GM23248 (cell line): Measurements from ENCODE around the gene KCNIP1. TPM values are rescaled to one million over a fixed set of nuclear protein-coding genes. Genes with fewer than 3 reads are reported as not detected.

Experiments
- DNase-seq: peaks from one replicate; pipeline ENCODE4 v3.0.0-alpha.2; 2015
- H2AFZ ChIP-seq: fragments of 200-600 bp; sonication (generic); 2 replicates; pipeline ENCODE4 v1.6.1; 2016; ENCODE audit warnings: antibody characterized with exemption
- H3F3A ChIP-seq: fragments of 200-600 bp; sonication (generic); 2 replicates; pipeline ENCODE4 v1.6.1; 2016; ENCODE audit warnings: mild to moderate bottlenecking, antibody characterized with exemption, mixed run types; ENCODE audit not compliant: insufficient read depth
- H3K27ac ChIP-seq: fragments of 200-600 bp; sonication (generic); 2 replicates; pipeline ENCODE4 v1.5.1; 2016; ENCODE audit warnings: mild to moderate bottlenecking
- H3K27me3 ChIP-seq: fragments of 200-600 bp; sonication (generic); replicated peaks from 2 replicates; pipeline ENCODE4 v1.6.1; 2016; ENCODE audit warnings: mild to moderate bottlenecking; ENCODE audit not compliant: insufficient read depth
- H3K36me3 ChIP-seq: fragments of 200-600 bp; sonication (generic); 2 replicates; pipeline ENCODE4 v1.6.1; 2016; ENCODE audit warnings: low read depth, mild to moderate bottlenecking
- H3K4me1 ChIP-seq: fragments of 200-600 bp; sonication (generic); 2 replicates; pipeline ENCODE4 v1.6.1; 2016; ENCODE audit warnings: mild to moderate bottlenecking; ENCODE audit not compliant: insufficient read depth
- H3K4me2 ChIP-seq: fragments of 200-600 bp; sonication (generic); one replicate; pipeline ENCODE4 v1.6.1; 2016; ENCODE audit warnings: mild to moderate bottlenecking; ENCODE audit not compliant: unreplicated experiment
- H3K4me3 ChIP-seq: fragments of 200-600 bp; sonication (generic); 2 replicates; pipeline ENCODE4 v1.5.1; 2016; ENCODE audit warnings: mild to moderate bottlenecking
- H3K79me2 ChIP-seq: fragments of 200-600 bp; sonication (generic); 2 replicates; pipeline ENCODE4 v1.6.1; 2016; ENCODE audit warnings: mild to moderate bottlenecking; ENCODE audit not compliant: insufficient read depth
- H3K9ac ChIP-seq: fragments of 200-600 bp; sonication (generic); 2 replicates; pipeline ENCODE4 v1.6.1; 2016; ENCODE audit warnings: mild to moderate bottlenecking
- H3K9me2 ChIP-seq: fragments of 200-600 bp; sonication (generic); 2 replicates; pipeline ENCODE4 v1.6.1; 2016; ENCODE audit warnings: mixed run types, mild to moderate bottlenecking, moderate library complexity; ENCODE audit not compliant: insufficient read depth
- H3K9me3 ChIP-seq: fragments of 200-600 bp; sonication (generic); one replicate; pipeline ENCODE4 v1.6.1; 2017; ENCODE audit warnings: low read depth
- H4K20me1 ChIP-seq: fragments of 200-600 bp; sonication (generic); 2 replicates; pipeline ENCODE4 v1.6.0; 2016; ENCODE audit not compliant: insufficient read depth
- EZH2 ChIP-seq: fragments of 200-600 bp; sonication (generic); IDR thresholded peaks from 2 replicates; pipeline ENCODE4 v1.6.1; 2018; ENCODE audit warnings: antibody characterized with exemption, mild to moderate bottlenecking; ENCODE audit not compliant: insufficient read depth, poor library complexity, severe bottlenecking
- EZH2phosphoT487 ChIP-seq: fragments of 200-600 bp; sonication (generic); IDR thresholded peaks from 2 replicates; pipeline ENCODE4 v1.6.1; 2018; ENCODE audit warnings: antibody characterized with exemption, moderate library complexity, mild to moderate bottlenecking, low read depth; ENCODE audit not compliant: insufficient read depth
- WGBS, 2 experiments: methylation state at CpG; one replicate each; pipeline ENCODE4 v1.1.6; 2015 to 2017; ENCODE audit warnings: low lambda C conversion rate in 2 of 2, low coverage in 1 of 2; ENCODE audit errors: missing lambda C conversion rate in 2 of 2; 5-methylcytosine and 5-hydroxymethylcytosine counted together
- in situ Hi-C: fragments of 300-500 bp; cut with MboI; formaldehyde crosslinking; loops from 2 replicates; pipeline ENCODE4 v1.15.0; 2020
- polyA plus RNA-seq: library from polyadenylated mRNA; unstranded; fragments of >200 nt; fragmentation: Nextera tagmentation; extraction: Ambion mirVana; gene quantifications from 2 replicates; pipeline ENCODE4 v1.2.1, GENCODE V29; 2016
- total RNA-seq: library from RNA; depleted of rRNA; stranded (reverse); fragments of >200 nt; shearing (Covaris generic); gene quantifications from 2 replicates; pipeline ENCODE4 v1.2.3, GENCODE V29; 2014

The KCNIP1 gene
- total and polyA plus RNA-seq, 2 experiments from 2014 or later: not detected

- Histone ChIP-seq H3K4me2 (no peak overlapping the region), H3K9me2 (no peaks in the 10 kb centered on the region), H3K27me3 (no peaks in the 10 kb centered on the region; the same call in 1 of the 2 replicates), H3K79me2 (no peaks in the 10 kb centered on the region), H3F3A (no peaks in the 10 kb centered on the region), H3K4me3 (no peak overlapping the region), H3K4me1 (no peaks in the 10 kb centered on the region), H2AFZ (no peak overlapping the region), H3K9me3 (no peaks in the 10 kb centered on the region), H3K36me3 (no peaks in the 10 kb centered on the region), H3K9ac (no peak overlapping the region), H3K27ac (no peak overlapping the region), H4K20me1 (no peaks in the 10 kb centered on the region)
- DNase-seq: no peak
- WGBS, 2 experiments: 22 to 30% methylated on average over 3 of the region's 3 CpGs
- TF ChIP-seq EZH2 (no peak), EZH2phosphoT487 (no peak)
- in situ Hi-C loops: no loop called here
These were observed 235.0 kb downstream of the KCNIP1 start for GRCh38 chr5:170738840-170739239.

GRCh38 chr5:170739446-170739845 lies 235.6 kb downstream of the KCNIP1 start:
- no peak overlapping the region for H3K4me3 ChIP-seq
- H3K27ac ChIP-seq: no peak overlapping the region
- H3K27me3 ChIP-seq: no peaks in the 10 kb centered on the region; the same call in 1 of the 2 replicates
- in situ Hi-C loops: no loop called here
- TF ChIP-seq EZH2phosphoT487 (no peak), EZH2 (no peak)
- H3K79me2 ChIP-seq: no peaks in the 10 kb centered on the region
- WGBS, 2 experiments: 70 to 71% methylated on average over 4 of the region's 4 CpGs
- no peak overlapping the region for H2AFZ ChIP-seq
- no peaks in the 10 kb centered on the region for H3K9me2 ChIP-seq
- H3K9me3 ChIP-seq: no peaks in the 10 kb centered on the region
- H3K4me2 ChIP-seq: no peak overlapping the region
- H3K36me3 ChIP-seq: no peaks in the 10 kb centered on the region
- H3K9ac ChIP-seq: no peak overlapping the region
- no peaks in the 10 kb centered on the region for H3F3A ChIP-seq
- no peaks in the 10 kb centered on the region for H3K4me1 ChIP-seq
- no peaks in the 10 kb centered on the region for H4K20me1 ChIP-seq
- no peak for DNase-seq

- H3K9me2 ChIP-seq: no peaks in the 10 kb centered on the region
- in situ Hi-C loops: loop anchor here (10.0 kb wide), 1 partner anchor 604 kb away; no protein-coding TSS in a partner anchor
- H3K36me3 ChIP-seq: no peaks in the 10 kb centered on the region
- no peaks in the 10 kb centered on the region for H3F3A ChIP-seq
- 71 to 77% methylated on average over 3 of the region's 3 CpGs for WGBS, 2 experiments
- H2AFZ ChIP-seq: no peak overlapping the region
- H3K4me1 ChIP-seq: no peaks in the 10 kb centered on the region; the same call in 1 of the 2 replicates
- no peaks in the 10 kb centered on the region for H3K9me3 ChIP-seq
- TF ChIP-seq EZH2phosphoT487 (no peak), EZH2 (no peak)
- 0 out of 2 replicates have a peak, but pooled peaks cover 3% of the 10 kb centered on the region for H3K27me3 ChIP-seq
- H3K9ac ChIP-seq: no peak overlapping the region
- no peaks in the 10 kb centered on the region for H3K79me2 ChIP-seq
- no peak overlapping the region for H3K4me2 ChIP-seq
- no peaks in the 10 kb centered on the region for H4K20me1 ChIP-seq
- no peak overlapping the region for H3K4me3 ChIP-seq
- no peak for DNase-seq
- no peak overlapping the region for H3K27ac ChIP-seq
These were observed 236.9 kb downstream of the KCNIP1 start for GRCh38 chr5:170740551-170741205.

- 0 out of 2 replicates have a peak, but pooled peaks cover 3% of the 10 kb centered on the region for H3K27me3 ChIP-seq
- H2AFZ ChIP-seq: no peak overlapping the region
- H3K4me2 ChIP-seq: no peak overlapping the region
- H3K9me2 ChIP-seq: no peaks in the 10 kb centered on the region
- H3K27ac ChIP-seq: no peak overlapping the region
- TF ChIP-seq EZH2phosphoT487 (no peak), EZH2 (no peak)
- H3K4me1 ChIP-seq: no peaks in the 10 kb centered on the region; the same call in 1 of the 2 replicates
- in situ Hi-C loops: loop anchor here (10.0 kb wide), 1 partner anchor 603 kb away; no protein-coding TSS in a partner anchor
- DNase-seq: no peak
- H3K9ac ChIP-seq: no peak overlapping the region
- no peak overlapping the region for H3K4me3 ChIP-seq
- no peaks in the 10 kb centered on the region for H3K9me3 ChIP-seq
- no peaks in the 10 kb centered on the region for H3K79me2 ChIP-seq
- H3F3A ChIP-seq: no peaks in the 10 kb centered on the region
- H3K36me3 ChIP-seq: no peaks in the 10 kb centered on the region
- WGBS, 2 experiments: 46 to 53% methylated on average over 8 of the region's 8 CpGs
- no peaks in the 10 kb centered on the region for H4K20me1 ChIP-seq
These were observed 238.0 kb downstream of the KCNIP1 start for GRCh38 chr5:170741801-170742200.
